HEK293 (cell line): ENCODE data around the gene CD79A.

Source experiments
- CTCF ChIP-seq: fragments of 450-650 bp; formaldehyde crosslinking; IDR thresholded peaks from 2 replicates; pipeline ENCODE4 v1.5.1; 2016; ENCODE audit warnings: missing biosample characterization, missing genetic modification characterization
- KLF10 ChIP-seq: fragments of 450-650 bp; IDR thresholded peaks from 2 replicates; pipeline ENCODE4 v1.5.1; 2018; ENCODE audit warnings: missing biosample characterization, mild to moderate bottlenecking, missing genetic modification characterization
- SP2 ChIP-seq: fragments of 450-650 bp; formaldehyde crosslinking; IDR thresholded peaks from 2 replicates; pipeline ENCODE4 v1.5.1; 2016; ENCODE audit warnings: missing biosample characterization, missing genetic modification characterization
- TRIM28 ChIP-seq: IDR thresholded peaks from 2 replicates; pipeline ENCODE4 v1.6.1; 2011; ENCODE audit warnings: low read length, control low read depth, borderline replicate concordance
- ZNF121 ChIP-seq: fragments of 450-650 bp; formaldehyde crosslinking; IDR thresholded peaks from 2 replicates; pipeline ENCODE4 v1.5.1; 2016; ENCODE audit warnings: missing biosample characterization, missing genetic modification characterization
- ZNF132 ChIP-seq: fragments of 450-650 bp; formaldehyde crosslinking; IDR thresholded peaks from 2 replicates; pipeline ENCODE4 v1.5.1; 2017; ENCODE audit warnings: missing biosample characterization, missing genetic modification characterization, borderline replicate concordance
- ZNF26 ChIP-seq: fragments of 450-650 bp; formaldehyde crosslinking; IDR thresholded peaks from 2 replicates; pipeline ENCODE4 v1.5.1; 2016; ENCODE audit warnings: missing biosample characterization, missing genetic modification characterization
- ZNF266 ChIP-seq: fragments of 450-650 bp; formaldehyde crosslinking; IDR thresholded peaks from 2 replicates; pipeline ENCODE4 v1.5.1; 2016; ENCODE audit warnings: missing biosample characterization, missing genetic modification characterization, low read depth
- ZNF274 ChIP-seq, 2 experiments: fragments of 200-500 bp in 1 of 2; fragments of 450-650 bp in 1 of 2; sonication (Bioruptor generic) in 1 of 2; formaldehyde crosslinking in 1 of 2; IDR thresholded peaks; 2 replicates each; pipeline versions ENCODE4 v1.5.1 to v1.6.1; 2014 to 2016; ENCODE audit warnings: borderline replicate concordance in 1 of 2, inconsistent platforms in 1 of 2, low read length in 1 of 2, missing biosample characterization in 1 of 2, missing genetic modification characterization in 1 of 2

- TF ChIP-seq TRIM28 (no peak), ZNF266 (tag by site-specific recombination) (no peak), ZNF26 (tag by site-specific recombination) (no peak), CTCF (tag by site-specific recombination) (no peak), ZNF121 (tag by site-specific recombination) (no peak), ZNF132 (tag by site-specific recombination) (no peak), SP2 (tag by site-specific recombination) (no peak), ZNF274 (IDR thresholded peaks at IDR 0.05; ENCODE audit: low read length) (no peak), ZNF274 (tag by site-specific recombination; IDR thresholded peaks at IDR 0.05; ENCODE audit: borderline replicate concordance) (no peak), KLF10 (tag by site-specific recombination) (no peak)
Measured at GRCh38 chr19:41837981-41838708, 38.9 kb upstream of the CD79A start.
